Measurements from ENCODE around the gene IL18RAP.

The IL18RAP gene

GRCh38 chr2:102392096-102392495, 30.9 kb upstream of the IL18RAP start:
- no peak overlapping the region for H3K18ac ChIP-seq (ENCODE audit: low read length)
- no peak overlapping the region for H2BK120ac ChIP-seq (ENCODE audit: low read depth, low read length)
- no peak overlapping the region for H4K91ac ChIP-seq (ENCODE audit: low read depth, low read length, poor library complexity)
- WGBS, 2 donors (ENCODE audit: extremely low coverage in 2 of 2, insufficient read length in 2 of 2, insufficient replicate concordance in 1 of 2) = no CpG with 5 or more reads among the region's 3 CpGs
- H3K9me3 ChIP-seq (replicated peaks in 1 of 2; ENCODE audit: control insufficient read depth in 2 of 2, insufficient read depth in 1 of 2, low read depth in 1 of 2, low read length in 2 of 2) = no peaks in the 10 kb centered on the region
- H4K8ac ChIP-seq (ENCODE audit: low read depth, low read length) = no peak overlapping the region
- H2BK5ac ChIP-seq (ENCODE audit: low read length) = no peak overlapping the region
- H3K4me2 ChIP-seq (ENCODE audit: insufficient read depth, low read length, poor library complexity, severe bottlenecking) = no peak overlapping the region
- no peaks in the 10 kb centered on the region for H3K36me3 ChIP-seq (replicated peaks in 1 of 2; ENCODE audit: control insufficient read depth in 2 of 2, insufficient read depth in 2 of 2, low read length in 2 of 2)
- no peak overlapping the region for H2AK5ac ChIP-seq (ENCODE audit: low read depth, low read length)
- H3K27me3 ChIP-seq (ENCODE audit: control insufficient read depth in 3 of 3, insufficient read depth in 3 of 3, low read depth in 1 of 3, low read length in 3 of 3) = no peaks in the 10 kb centered on the region
- no peak overlapping the region for H3K4ac ChIP-seq (ENCODE audit: low read length)
- no peak overlapping the region for H3K27ac ChIP-seq (replicated peaks; ENCODE audit: low read length)
- no peaks in the 10 kb centered on the region for H3K79me1 ChIP-seq (ENCODE audit: low read depth, low read length)
- no peak overlapping the region for H3K23ac ChIP-seq (ENCODE audit: low read depth, low read length, poor library complexity)
- no peak overlapping the region for H2BK12ac ChIP-seq (ENCODE audit: low read length)
- no peak overlapping the region for H2BK15ac ChIP-seq (ENCODE audit: low read length)
- H3K4me3 ChIP-seq (ENCODE audit: low read length in 2 of 2) = no peak overlapping the region
- H3K9ac ChIP-seq (ENCODE audit: low read depth, low read length, poor library complexity) = no peak overlapping the region
- no peak overlapping the region for H3K14ac ChIP-seq (ENCODE audit: low read length)
- H2AFZ ChIP-seq (ENCODE audit: low read length) = no peak overlapping the region
- no peaks in the 10 kb centered on the region for H3K4me1 ChIP-seq (ENCODE audit: control insufficient read depth in 2 of 2, insufficient read depth in 1 of 2, low read depth in 1 of 2, low read length in 2 of 2)
- DNase-seq (ENCODE audit: low spot score) = no peak

GRCh38 chr2:102392942-102393341, 30.0 kb upstream of the IL18RAP start:
- WGBS, 2 donors (ENCODE audit: extremely low coverage in 2 of 2, insufficient read length in 2 of 2, insufficient replicate concordance in 1 of 2) = no CpG with 5 or more reads among the region's 1 CpG
- no peak for DNase-seq (ENCODE audit: low spot score)
- H2BK15ac ChIP-seq (ENCODE audit: low read length) = no peak overlapping the region
- H3K36me3 ChIP-seq (replicated peaks in 1 of 2; ENCODE audit: control insufficient read depth in 2 of 2, insufficient read depth in 2 of 2, low read length in 2 of 2) = no peaks in the 10 kb centered on the region
- no peak overlapping the region for H4K91ac ChIP-seq (ENCODE audit: low read depth, low read length, poor library complexity)
- no peak overlapping the region for H3K27ac ChIP-seq (replicated peaks; ENCODE audit: low read length)
- H2BK120ac ChIP-seq (ENCODE audit: low read depth, low read length) = no peak overlapping the region
- H3K18ac ChIP-seq (ENCODE audit: low read length) = no peak overlapping the region
- H3K27me3 ChIP-seq (ENCODE audit: control insufficient read depth in 3 of 3, insufficient read depth in 3 of 3, low read depth in 1 of 3, low read length in 3 of 3) = no peaks in the 10 kb centered on the region
- no peak overlapping the region for H3K23ac ChIP-seq (ENCODE audit: low read depth, low read length, poor library complexity)
- H3K14ac ChIP-seq (ENCODE audit: low read length) = no peak overlapping the region
- H2BK5ac ChIP-seq (ENCODE audit: low read length) = no peak overlapping the region
- H2AFZ ChIP-seq (ENCODE audit: low read length) = no peak overlapping the region
- H3K4ac ChIP-seq (ENCODE audit: low read length) = no peak overlapping the region
- no peak overlapping the region for H2AK5ac ChIP-seq (ENCODE audit: low read depth, low read length)
- no peak overlapping the region for H3K9ac ChIP-seq (ENCODE audit: low read depth, low read length, poor library complexity)
- no peaks in the 10 kb centered on the region for H3K4me1 ChIP-seq (ENCODE audit: control insufficient read depth in 2 of 2, insufficient read depth in 1 of 2, low read depth in 1 of 2, low read length in 2 of 2)
- no peak overlapping the region for H4K8ac ChIP-seq (ENCODE audit: low read depth, low read length)
- no peaks in the 10 kb centered on the region for H3K79me1 ChIP-seq (ENCODE audit: low read depth, low read length)
- H3K4me2 ChIP-seq (ENCODE audit: insufficient read depth, low read length, poor library complexity, severe bottlenecking) = no peak overlapping the region
- H2BK12ac ChIP-seq (ENCODE audit: low read length) = no peak overlapping the region
- no peaks in the 10 kb centered on the region for H3K9me3 ChIP-seq (replicated peaks in 1 of 2; ENCODE audit: control insufficient read depth in 2 of 2, insufficient read depth in 1 of 2, low read depth in 1 of 2, low read length in 2 of 2)
- H3K4me3 ChIP-seq (ENCODE audit: low read length in 2 of 2) = no peak overlapping the region

DNA sequence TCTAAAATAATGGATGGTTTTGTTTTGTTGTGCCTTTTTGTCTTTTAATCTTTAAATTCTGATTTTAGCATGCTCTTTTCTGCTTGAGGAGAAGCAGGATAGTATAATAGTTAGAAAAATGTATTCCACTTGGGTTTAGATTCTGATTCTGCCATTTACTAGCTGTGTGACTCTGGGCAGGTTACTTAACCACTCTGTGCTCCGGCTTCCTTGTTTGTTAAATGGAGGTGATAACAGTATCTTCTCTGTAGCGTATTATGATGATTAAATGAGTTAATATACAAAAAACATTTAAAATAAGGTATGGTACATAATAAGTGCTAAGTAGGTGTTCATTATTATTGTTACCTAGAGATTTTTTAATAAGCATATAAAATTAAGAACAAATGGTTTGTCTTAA, 26.9 kb upstream of the IL18RAP start:
- WGBS, 2 donors (ENCODE audit: extremely low coverage in 2 of 2, insufficient read length in 2 of 2, insufficient replicate concordance in 1 of 2) = no CpG with 5 or more reads among the region's 2 CpGs
- no peaks in the 10 kb centered on the region for H3K9me3 ChIP-seq (replicated peaks in 1 of 2; ENCODE audit: control insufficient read depth in 2 of 2, insufficient read depth in 1 of 2, low read depth in 1 of 2, low read length in 2 of 2)
- H3K9ac ChIP-seq (ENCODE audit: low read depth, low read length, poor library complexity) = no peak overlapping the region
- H4K8ac ChIP-seq (ENCODE audit: low read depth, low read length) = no peak overlapping the region
- no peak overlapping the region for H3K4ac ChIP-seq (ENCODE audit: low read length)
- H3K4me1 ChIP-seq (ENCODE audit: control insufficient read depth in 2 of 2, insufficient read depth in 1 of 2, low read depth in 1 of 2, low read length in 2 of 2) = no peaks in the 10 kb centered on the region
- no peak overlapping the region for H3K18ac ChIP-seq (ENCODE audit: low read length)
- H2BK120ac ChIP-seq (ENCODE audit: low read depth, low read length) = no peak overlapping the region
- no peak overlapping the region for H3K4me3 ChIP-seq (ENCODE audit: low read length in 2 of 2)
- H3K4me2 ChIP-seq (ENCODE audit: insufficient read depth, low read length, poor library complexity, severe bottlenecking) = no peak overlapping the region
- no peak overlapping the region for H3K14ac ChIP-seq (ENCODE audit: low read length)
- H2AFZ ChIP-seq (ENCODE audit: low read length) = no peak overlapping the region
- DNase-seq (ENCODE audit: low spot score) = no peak
- H3K27ac ChIP-seq (replicated peaks; ENCODE audit: low read length) = no peak overlapping the region
- no peak overlapping the region for H2BK12ac ChIP-seq (ENCODE audit: low read length)
- H2AK5ac ChIP-seq (ENCODE audit: low read depth, low read length) = no peak overlapping the region
- H2BK5ac ChIP-seq (ENCODE audit: low read length) = no peak overlapping the region
- no peak overlapping the region for H2BK15ac ChIP-seq (ENCODE audit: low read length)
- no peaks in the 10 kb centered on the region for H3K79me1 ChIP-seq (ENCODE audit: low read depth, low read length)
- no peak overlapping the region for H3K23ac ChIP-seq (ENCODE audit: low read depth, low read length, poor library complexity)
- no peaks in the 10 kb centered on the region for H3K27me3 ChIP-seq (ENCODE audit: control insufficient read depth in 3 of 3, insufficient read depth in 3 of 3, low read depth in 1 of 3, low read length in 3 of 3)
- no peaks in the 10 kb centered on the region for H3K36me3 ChIP-seq (replicated peaks in 1 of 2; ENCODE audit: control insufficient read depth in 2 of 2, insufficient read depth in 2 of 2, low read length in 2 of 2)
- H4K91ac ChIP-seq (ENCODE audit: low read depth, low read length, poor library complexity) = no peak overlapping the region

- H4K8ac ChIP-seq (ENCODE audit: low read depth, low read length) = no peak overlapping the region
- no peak for DNase-seq (ENCODE audit: low spot score)
- no peaks in the 10 kb centered on the region for H3K36me3 ChIP-seq (replicated peaks in 1 of 2; ENCODE audit: control insufficient read depth in 2 of 2, insufficient read depth in 2 of 2, low read length in 2 of 2)
- H2BK15ac ChIP-seq (ENCODE audit: low read length) = no peak overlapping the region
- no peak overlapping the region for H2BK12ac ChIP-seq (ENCODE audit: low read length)
- H3K9ac ChIP-seq (ENCODE audit: low read depth, low read length, poor library complexity) = no peak overlapping the region
- H3K4me1 ChIP-seq (ENCODE audit: control insufficient read depth in 2 of 2, insufficient read depth in 1 of 2, low read depth in 1 of 2, low read length in 2 of 2) = no peaks in the 10 kb centered on the region
- no peak overlapping the region for H3K4me3 ChIP-seq (ENCODE audit: low read length in 2 of 2)
- H3K79me1 ChIP-seq (ENCODE audit: low read depth, low read length) = no peaks in the 10 kb centered on the region
- no peaks in the 10 kb centered on the region for H3K9me3 ChIP-seq (replicated peaks in 1 of 2; ENCODE audit: control insufficient read depth in 2 of 2, insufficient read depth in 1 of 2, low read depth in 1 of 2, low read length in 2 of 2)
- H3K14ac ChIP-seq (ENCODE audit: low read length) = no peak overlapping the region
- no peak overlapping the region for H3K18ac ChIP-seq (ENCODE audit: low read length)
- H2BK120ac ChIP-seq (ENCODE audit: low read depth, low read length) = no peak overlapping the region
- H2AFZ ChIP-seq (ENCODE audit: low read length) = no peak overlapping the region
- no CpG with 5 or more reads among the region's 6 CpGs for WGBS, 2 donors (ENCODE audit: extremely low coverage in 2 of 2, insufficient read length in 2 of 2, insufficient replicate concordance in 1 of 2)
- no peak overlapping the region for H3K4ac ChIP-seq (ENCODE audit: low read length)
- no peak overlapping the region for H2AK5ac ChIP-seq (ENCODE audit: low read depth, low read length)
- no peak overlapping the region for H4K91ac ChIP-seq (ENCODE audit: low read depth, low read length, poor library complexity)
- H3K4me2 ChIP-seq (ENCODE audit: insufficient read depth, low read length, poor library complexity, severe bottlenecking) = no peak overlapping the region
- H3K27me3 ChIP-seq (ENCODE audit: control insufficient read depth in 3 of 3, insufficient read depth in 3 of 3, low read depth in 1 of 3, low read length in 3 of 3) = no peaks in the 10 kb centered on the region
- no peak overlapping the region for H3K27ac ChIP-seq (replicated peaks; ENCODE audit: low read length)
- no peak overlapping the region for H3K23ac ChIP-seq (ENCODE audit: low read depth, low read length, poor library complexity)
- H2BK5ac ChIP-seq (ENCODE audit: low read length) = no peak overlapping the region
These were observed 25.8 kb upstream of the IL18RAP start for GRCh38 chr2:102397209-102397608.

All from neuronal stem cell (in vitro differentiated cells).